ENCODE measurements around the gene ARHGAP19.
"Not testable (repeated sequence)": the region's sequence is repeated elsewhere in the genome, so short reads cannot be mapped to it uniquely, and the experiment has no call there.

The ARHGAP19 gene

DNA sequence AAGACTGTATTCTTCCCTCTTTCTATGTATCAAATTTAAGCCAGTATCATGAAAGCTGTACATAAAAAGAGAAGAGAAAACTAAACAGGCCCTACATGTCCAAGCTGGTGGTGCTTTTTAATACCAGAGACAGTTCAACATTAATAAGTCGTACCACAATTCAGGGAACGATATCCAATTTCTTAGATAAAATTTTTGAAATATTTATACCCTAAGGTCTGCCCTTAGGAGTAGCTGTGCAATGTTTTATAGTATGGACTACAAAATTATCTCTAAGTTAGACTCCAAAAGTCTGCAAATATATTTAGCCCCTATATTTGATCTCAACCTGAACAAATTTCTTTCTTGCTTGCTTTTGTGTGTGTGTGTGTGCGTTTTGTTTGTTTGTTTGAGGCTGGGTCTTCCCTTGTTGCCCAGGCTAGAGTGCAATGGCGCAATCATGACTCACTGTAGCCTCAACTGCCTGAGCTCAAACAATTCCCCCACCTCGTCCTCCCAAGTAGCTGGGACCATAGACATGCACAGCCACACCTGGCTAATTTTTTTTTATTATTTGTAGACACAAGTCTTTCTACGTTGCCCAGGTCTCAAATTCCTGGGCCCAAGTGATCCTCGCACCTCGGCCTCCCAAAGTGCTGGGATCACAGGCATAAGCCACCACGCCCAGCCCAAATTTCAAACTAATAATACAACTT, 13.2 kb downstream of the ARHGAP19 start:
- no peak for DNase-seq

DNA sequence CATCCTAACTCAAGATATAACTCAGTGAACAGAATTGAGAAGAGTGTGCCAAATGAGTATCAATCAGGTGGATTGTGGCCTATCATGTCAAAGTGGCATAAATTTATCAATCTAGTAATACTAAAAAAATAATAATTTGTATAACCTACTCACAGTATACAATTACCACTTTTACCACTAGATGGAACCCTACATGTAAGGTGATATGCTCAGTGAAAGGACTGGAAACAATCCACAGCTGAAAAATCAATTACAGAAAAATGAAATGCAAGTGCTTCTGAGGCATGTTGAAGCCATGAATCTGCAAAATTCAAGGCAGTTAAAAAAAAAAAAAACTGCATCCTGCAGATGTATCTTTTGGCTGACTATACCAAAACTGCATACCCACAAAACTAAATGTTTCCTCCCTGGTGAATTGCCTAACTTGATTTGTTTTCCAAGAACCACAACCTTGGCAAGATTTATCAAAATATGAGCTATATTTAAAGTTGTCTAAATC, 13.9 kb downstream of the ARHGAP19 start:
- DNase-seq, result no peak

- DNase-seq, result no peak
These were observed 14.9 kb downstream of the ARHGAP19 start for GRCh38 chr10:97277551-97277950.

- no peak for DNase-seq
These were observed 17.6 kb downstream of the ARHGAP19 start for GRCh38 chr10:97274828-97275227.

GRCh38 chr10:97273700-97274099, 18.7 kb downstream of the ARHGAP19 start:
- no peak for DNase-seq

DNA sequence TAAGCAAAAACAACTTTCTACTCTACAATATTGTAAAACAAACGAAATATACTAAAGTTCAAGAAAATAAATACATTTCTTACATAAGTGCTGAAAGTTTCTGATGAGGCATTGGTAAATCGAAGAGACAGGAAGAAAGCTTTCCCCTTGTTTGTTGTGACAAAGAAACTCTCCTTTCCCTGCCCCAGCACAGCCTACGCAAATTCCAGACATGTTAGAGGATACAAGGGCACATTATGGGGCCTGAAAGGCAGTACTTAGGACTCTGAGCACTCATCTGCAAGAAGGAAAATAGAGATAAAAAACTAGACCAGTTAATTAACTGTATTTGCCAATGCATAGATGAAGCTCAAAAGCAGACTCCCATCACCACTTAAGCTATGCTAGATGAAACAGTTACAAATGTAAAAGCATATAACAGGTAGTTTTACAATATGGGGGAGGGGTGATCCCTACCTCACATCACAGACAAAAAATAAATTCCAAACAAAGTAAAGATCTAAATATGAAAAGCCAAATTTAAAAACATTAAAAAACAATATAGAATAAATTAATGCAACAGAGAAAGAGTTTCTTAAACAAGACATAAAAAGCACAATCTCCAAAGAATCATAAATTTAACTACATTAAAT, 21.8 kb downstream of the ARHGAP19 start:
- no peak for DNase-seq

DNA sequence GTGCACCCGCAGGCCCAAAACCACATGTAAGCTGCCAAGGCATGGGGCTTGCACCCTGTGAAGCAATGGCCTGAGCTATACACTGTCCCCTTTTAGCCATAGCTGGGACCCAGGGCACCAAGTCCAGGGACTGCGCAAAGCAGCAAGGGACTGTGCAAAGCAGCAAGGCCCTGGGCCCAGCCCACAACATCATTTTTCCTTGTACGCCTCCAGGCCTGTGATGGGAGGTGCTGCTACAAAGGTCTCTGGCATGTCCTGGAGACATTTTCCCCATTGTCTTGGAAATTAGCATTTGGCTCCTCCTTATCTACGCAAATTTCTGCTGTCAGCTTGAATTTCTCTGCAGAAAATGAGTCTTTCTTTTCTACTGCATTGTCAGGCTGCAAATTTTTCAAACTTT, 24.8 kb downstream of the ARHGAP19 start:
- DNase-seq, result no peak

DNA sequence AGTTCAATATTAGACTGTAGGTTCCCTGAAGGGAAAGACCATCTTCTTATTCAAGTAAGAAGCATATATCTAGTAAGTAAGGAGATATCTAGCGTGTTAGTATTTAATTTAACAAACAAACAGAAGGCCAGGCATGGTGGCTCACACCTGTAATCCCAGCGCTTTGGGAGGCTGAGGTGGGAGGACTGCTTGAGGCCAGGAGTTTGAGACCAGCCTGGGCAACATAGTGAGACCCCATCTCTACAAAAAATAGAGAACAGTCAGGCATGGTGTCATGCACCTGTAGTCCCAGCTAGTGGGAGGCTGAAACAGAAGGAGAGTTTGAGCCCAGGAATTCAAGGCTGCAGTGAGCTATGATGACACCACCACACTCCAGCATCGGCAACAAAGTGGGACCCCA, 27.3 kb downstream of the ARHGAP19 start:
- DNase-seq, result not testable (repeated sequence)

- no peak for DNase-seq
These were observed 28.5 kb downstream of the ARHGAP19 start for GRCh38 chr10:97263971-97264370.

GRCh38 chr10:97261656-97262055, 30.8 kb downstream of the ARHGAP19 start:
- DNase-seq, result no peak

DNA sequence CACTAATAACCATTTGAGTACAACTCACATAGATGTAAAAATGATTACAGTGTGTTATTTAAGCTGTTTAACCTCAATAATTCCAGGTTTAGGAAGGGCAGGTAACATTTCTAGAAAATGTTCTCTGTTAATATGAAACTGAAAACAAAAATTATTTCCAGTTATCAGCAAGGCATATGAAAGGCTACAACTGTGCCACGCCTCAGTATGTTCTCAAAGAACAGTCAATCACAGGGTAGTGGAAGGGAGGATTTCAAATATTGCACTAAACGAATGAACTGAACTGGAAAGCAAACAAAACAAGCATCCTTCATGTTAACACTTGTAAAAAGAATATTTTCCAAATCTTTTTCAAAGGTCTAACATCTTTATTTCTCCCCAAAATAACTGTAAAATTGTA, 31.3 kb downstream of the ARHGAP19 start:
- DNase-seq, result no peak

DNA sequence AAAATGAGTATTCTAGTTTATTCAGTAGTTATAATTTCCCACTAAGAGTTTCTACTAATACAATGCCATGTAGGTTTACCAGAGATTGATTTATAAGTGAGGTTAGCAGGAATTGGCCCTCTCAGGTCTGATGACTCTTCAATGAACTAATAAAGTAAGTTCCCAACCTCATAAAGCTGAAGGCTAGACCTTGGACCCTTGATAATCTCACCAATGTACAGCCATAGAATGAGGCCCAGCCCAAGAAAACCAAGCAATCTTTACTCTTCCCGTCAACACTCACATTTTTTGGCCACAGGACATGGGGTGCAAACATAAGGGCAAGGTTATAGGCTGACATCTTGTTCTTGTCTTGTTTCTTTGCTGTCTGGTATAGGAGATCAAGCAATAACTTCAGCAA, 33.3 kb downstream of the ARHGAP19 start:
- DNase-seq, result no peak

GRCh38 chr10:97256356-97256755, 36.1 kb downstream of the ARHGAP19 start:
- no peak for DNase-seq

DNA sequence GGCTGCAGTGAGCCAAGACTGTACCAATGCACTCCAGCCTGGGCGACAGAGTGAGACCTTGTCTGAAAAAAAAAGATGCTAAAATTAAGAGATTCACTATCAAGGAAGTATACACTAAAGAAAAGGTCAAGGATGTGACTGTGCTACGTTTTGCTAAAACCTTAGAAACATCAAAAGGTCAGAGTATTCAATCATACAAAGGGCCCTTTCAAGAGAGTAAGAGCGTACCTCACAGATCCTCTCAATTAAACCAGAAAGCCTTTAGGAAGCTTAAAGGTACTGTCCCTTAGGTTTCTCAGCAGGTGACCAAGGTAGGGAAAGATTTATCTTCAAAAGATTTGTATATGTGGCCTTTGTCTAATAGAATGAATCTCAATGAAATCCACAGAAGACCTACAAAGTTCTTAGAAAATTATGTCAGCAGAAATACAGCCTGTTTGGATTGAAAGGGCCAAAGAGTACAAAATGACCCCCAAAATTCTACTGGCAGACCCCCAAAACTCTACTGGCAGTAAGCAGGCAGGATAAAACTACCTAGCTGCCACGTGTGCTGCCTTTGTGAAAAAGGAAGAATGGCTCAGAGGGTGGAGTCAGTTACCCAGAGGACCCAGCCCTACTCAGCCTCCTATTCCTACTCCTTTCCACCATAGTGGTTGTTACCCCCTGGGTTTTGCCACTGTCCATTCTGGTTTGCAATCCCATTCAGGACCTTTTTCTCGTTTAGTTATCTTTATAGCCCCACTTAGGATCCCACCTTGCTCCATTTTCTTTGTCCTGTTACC, 36.7 kb downstream of the ARHGAP19 start:
- DNase-seq, result no peak

GRCh38 chr10:97254694-97255093, 37.7 kb downstream of the ARHGAP19 start:
- no peak for DNase-seq

DNA sequence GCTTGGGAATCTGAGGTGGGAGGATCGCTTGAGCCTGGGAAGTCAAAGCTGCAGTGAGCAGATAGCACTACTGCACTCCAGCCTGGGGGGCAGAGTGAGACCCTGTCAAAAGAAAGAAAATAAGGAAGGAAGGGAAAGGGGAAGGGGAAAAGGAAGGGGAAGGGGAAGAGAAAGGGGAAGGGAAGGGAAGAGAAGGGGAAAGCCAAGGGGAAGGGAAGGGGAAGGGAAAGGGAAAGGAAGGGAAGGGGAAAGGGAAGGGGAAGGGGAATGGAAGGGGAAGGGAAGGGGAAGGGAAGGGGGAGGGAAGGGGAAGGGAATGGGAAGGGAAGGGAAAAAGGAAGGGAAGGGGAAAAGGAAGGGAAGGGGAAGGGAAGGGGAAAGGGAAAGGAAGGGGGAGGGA, 41.5 kb downstream of the ARHGAP19 start:
- no peak for DNase-seq

- no peak for DNase-seq
These were observed 48.6 kb downstream of the ARHGAP19 start for GRCh38 chr10:97243836-97244235.

DNA sequence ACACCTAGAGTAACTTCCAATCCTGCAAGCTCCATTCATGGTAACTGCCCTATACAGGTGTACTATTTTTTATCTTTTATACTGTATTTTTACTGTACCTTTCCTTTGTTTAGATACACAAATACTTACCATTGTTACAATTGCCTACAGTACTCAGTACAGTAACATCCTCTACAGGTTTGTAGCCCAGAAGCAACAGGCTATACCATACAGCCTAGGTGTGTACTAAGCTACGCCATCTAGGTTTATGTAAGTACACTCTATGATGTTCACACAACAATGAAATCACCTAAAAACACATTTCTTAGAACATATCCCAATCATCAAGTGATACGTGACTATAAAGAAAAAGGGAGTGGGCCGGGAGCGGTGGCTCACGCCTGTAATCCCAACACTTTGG, 53.6 kb downstream of the ARHGAP19 start:
- no peak for DNase-seq

GRCh38 chr10:97235353-97235752, 57.1 kb downstream of the ARHGAP19 start:
- no peak for DNase-seq

- no peak for DNase-seq
These were observed 58.0 kb downstream of the ARHGAP19 start for GRCh38 chr10:97234400-97234799.

DNA sequence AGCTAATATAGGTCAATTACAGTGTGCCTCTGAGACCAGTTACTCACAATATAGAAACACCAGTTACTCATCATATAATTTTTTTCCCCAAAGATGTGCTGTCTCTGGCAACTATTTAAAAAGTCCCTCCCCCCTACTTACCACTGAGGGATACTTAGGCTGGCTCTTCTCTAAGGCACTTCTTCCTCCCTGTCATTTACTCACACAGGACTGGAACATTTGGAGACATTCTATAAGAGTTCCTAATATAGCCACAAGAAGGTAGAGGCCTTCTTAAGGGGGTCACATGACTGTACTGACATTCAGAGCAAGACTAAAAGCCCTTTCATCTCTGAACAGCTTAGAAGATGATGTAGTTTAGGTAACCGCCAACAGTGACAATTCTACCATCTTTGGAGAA, 62.3 kb downstream of the ARHGAP19 start:
- no peak for DNase-seq

GRCh38 chr10:97229322-97230015, 63.0 kb downstream of the ARHGAP19 start:
- DNase-seq, result no peak

DNA sequence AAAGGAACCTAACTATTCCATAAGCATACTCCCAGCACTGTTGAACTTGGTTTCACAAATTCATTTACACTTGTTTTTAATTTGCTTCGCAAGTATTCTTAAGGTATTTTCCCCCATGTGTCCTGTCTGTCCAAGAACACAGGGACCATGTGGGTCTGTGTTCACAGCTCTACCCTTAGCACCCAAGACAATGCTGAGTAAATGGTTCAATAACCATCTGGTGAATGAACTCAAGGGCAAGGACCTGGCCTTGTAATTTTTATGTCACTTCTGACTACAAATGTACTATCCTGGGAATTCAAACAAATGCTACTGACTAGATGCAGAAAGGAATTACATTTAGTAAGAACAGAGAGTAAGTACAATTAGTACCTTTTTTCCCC, 63.7 kb downstream of the ARHGAP19 start:
- no peak for DNase-seq
